ENCODE results near the gene LAMB4. TPM values are rescaled to one million over a fixed set of nuclear protein-coding genes. Genes with fewer than 3 reads are reported as not detected.
A peak's percentile ranks its signal among the peaks of the same experiment; 100 is the strongest.

The LAMB4 gene
- total and polyA plus RNA-seq, 2 experiments from 2014 or later = 0.16 TPM; not detected in 1

GRCh38 chr7:108122181-108122580 is 8.0 kb downstream of the LAMB4 start:
- no peak for TF ChIP-seq EZH2phosphoT487 (IDR thresholded peaks at IDR 0.05; ENCODE audit: insufficient read depth, low read depth)
- TF ChIP-seq EZH2 (IDR thresholded peaks at IDR 0.05; ENCODE audit: insufficient read depth, poor library complexity, severe bottlenecking) = no peak
- Histone ChIP-seq H3K27ac (no peak overlapping the region), H3K9me2 (ENCODE audit: insufficient read depth) (no peaks in the 10 kb centered on the region), H3K4me1 (ENCODE audit: insufficient read depth) (no peaks in the 10 kb centered on the region), H3K4me3 (no peak overlapping the region), H2AFZ (peak overlapping the region; percentile 15; the same call in 1 of the 2 replicates), H3K4me2 (ENCODE audit: unreplicated experiment) (no peak overlapping the region), H3F3A (ENCODE audit: insufficient read depth) (no peaks in the 10 kb centered on the region), H3K79me2 (ENCODE audit: insufficient read depth) (no peaks in the 10 kb centered on the region), H4K20me1 (ENCODE audit: insufficient read depth) (no peaks in the 10 kb centered on the region), H3K36me3 (ENCODE audit: low read depth) (no peaks in the 10 kb centered on the region), H3K9me3 (ENCODE audit: low read depth) (no peaks in the 10 kb centered on the region), H3K27me3 (replicated peaks; ENCODE audit: insufficient read depth) (no peaks in the 10 kb centered on the region), H3K9ac (no peak overlapping the region)
- in situ Hi-C loops (cut with MboI) = no loop called here
- no peak for DNase-seq

GRCh38 chr7:108120933-108121332 is 9.2 kb downstream of the LAMB4 start:
- in situ Hi-C loops (cut with MboI) = no loop called here
- TF ChIP-seq EZH2 (IDR thresholded peaks at IDR 0.05; ENCODE audit: insufficient read depth, poor library complexity, severe bottlenecking) = no peak
- no peak for TF ChIP-seq EZH2phosphoT487 (IDR thresholded peaks at IDR 0.05; ENCODE audit: insufficient read depth, low read depth)
- no peaks in the 10 kb centered on the region for H3F3A ChIP-seq (ENCODE audit: insufficient read depth)
- no peaks in the 10 kb centered on the region for H3K36me3 ChIP-seq (ENCODE audit: low read depth)
- H3K4me3 ChIP-seq = no peak overlapping the region
- H3K4me2 ChIP-seq (ENCODE audit: unreplicated experiment) = no peak overlapping the region
- no peaks in the 10 kb centered on the region for H3K79me2 ChIP-seq (ENCODE audit: insufficient read depth)
- no peaks in the 10 kb centered on the region for H4K20me1 ChIP-seq (ENCODE audit: insufficient read depth)
- no peaks in the 10 kb centered on the region for H3K4me1 ChIP-seq (ENCODE audit: insufficient read depth)
- H3K27ac ChIP-seq = no peak overlapping the region
- no peaks in the 10 kb centered on the region for H3K9me2 ChIP-seq (ENCODE audit: insufficient read depth)
- no peak overlapping the region for H2AFZ ChIP-seq
- no peak for DNase-seq
- no peak overlapping the region for H3K9ac ChIP-seq
- no peaks in the 10 kb centered on the region for H3K9me3 ChIP-seq (ENCODE audit: low read depth)
- 78 to 80% methylated on average over 3 of the region's 3 CpGs for WGBS, 2 experiments (ENCODE audit: low coverage in 1 of 2, low lambda C conversion rate in 2 of 2, missing lambda C conversion rate in 2 of 2)
- no peaks in the 10 kb centered on the region for H3K27me3 ChIP-seq (replicated peaks; ENCODE audit: insufficient read depth)

- H2AFZ ChIP-seq = no peak overlapping the region; the same call in 1 of the 2 replicates
These were observed 10.0 kb downstream of the LAMB4 start for GRCh38 chr7:108120196-108120595.

GRCh38 chr7:108118959-108119358 is 11.2 kb downstream of the LAMB4 start:
- Histone ChIP-seq H3K9ac (no peak overlapping the region), H3K9me3 (ENCODE audit: low read depth) (no peaks in the 10 kb centered on the region), H3K9me2 (ENCODE audit: insufficient read depth) (no peaks in the 10 kb centered on the region), H3K79me2 (ENCODE audit: insufficient read depth) (no peaks in the 10 kb centered on the region), H3K4me2 (ENCODE audit: unreplicated experiment) (no peak overlapping the region), H3K27me3 (replicated peaks; ENCODE audit: insufficient read depth) (no peaks in the 10 kb centered on the region), H2AFZ (no peak overlapping the region), H3F3A (ENCODE audit: insufficient read depth) (no peaks in the 10 kb centered on the region), H3K36me3 (ENCODE audit: low read depth) (no peaks in the 10 kb centered on the region), H3K4me3 (no peak overlapping the region), H3K27ac (no peak overlapping the region), H4K20me1 (ENCODE audit: insufficient read depth) (no peaks in the 10 kb centered on the region), H3K4me1 (ENCODE audit: insufficient read depth) (no peaks in the 10 kb centered on the region)
- in situ Hi-C loops (cut with MboI) = no loop called here
- WGBS, 2 experiments (ENCODE audit: low coverage in 1 of 2, low lambda C conversion rate in 2 of 2, missing lambda C conversion rate in 2 of 2) = 92 to 100% methylated on average over 2 of the region's 2 CpGs
- no peak for DNase-seq
- TF ChIP-seq EZH2phosphoT487 (IDR thresholded peaks at IDR 0.05; ENCODE audit: insufficient read depth, low read depth) (no peak), EZH2 (IDR thresholded peaks at IDR 0.05; ENCODE audit: insufficient read depth, poor library complexity, severe bottlenecking) (no peak)

More at GRCh38 chr7:108120196-108120595, 10.0 kb downstream of the LAMB4 start:
- DNase-seq = no peak
- H3K4me3 ChIP-seq = no peak overlapping the region
- no peaks in the 10 kb centered on the region for H3K36me3 ChIP-seq (ENCODE audit: low read depth)
- no peaks in the 10 kb centered on the region for H4K20me1 ChIP-seq (ENCODE audit: insufficient read depth)
- H3K4me2 ChIP-seq (ENCODE audit: unreplicated experiment) = no peak overlapping the region
- in situ Hi-C loops (cut with MboI) = no loop called here
- no peak overlapping the region for H3K9ac ChIP-seq
- H3K9me3 ChIP-seq (ENCODE audit: low read depth) = no peaks in the 10 kb centered on the region
- TF ChIP-seq EZH2 (IDR thresholded peaks at IDR 0.05; ENCODE audit: insufficient read depth, poor library complexity, severe bottlenecking) = no peak
- no peak for TF ChIP-seq EZH2phosphoT487 (IDR thresholded peaks at IDR 0.05; ENCODE audit: insufficient read depth, low read depth)
- H3K27me3 ChIP-seq (replicated peaks; ENCODE audit: insufficient read depth) = no peaks in the 10 kb centered on the region
- H3K9me2 ChIP-seq (ENCODE audit: insufficient read depth) = no peaks in the 10 kb centered on the region
- no peaks in the 10 kb centered on the region for H3F3A ChIP-seq (ENCODE audit: insufficient read depth)
- 69% methylated on average over 3 of the region's 3 CpGs for WGBS, 2 experiments (ENCODE audit: low coverage in 1 of 2, low lambda C conversion rate in 2 of 2, missing lambda C conversion rate in 2 of 2)
- no peaks in the 10 kb centered on the region for H3K4me1 ChIP-seq (ENCODE audit: insufficient read depth)
- no peak overlapping the region for H3K27ac ChIP-seq
- no peaks in the 10 kb centered on the region for H3K79me2 ChIP-seq (ENCODE audit: insufficient read depth)

Data from GM23248 (cell line).